ENCODE measurements around the gene PRSS33.
A peak's percentile ranks its signal among the peaks of the same experiment; 100 is the strongest.

PRSS33 gene

DNA sequence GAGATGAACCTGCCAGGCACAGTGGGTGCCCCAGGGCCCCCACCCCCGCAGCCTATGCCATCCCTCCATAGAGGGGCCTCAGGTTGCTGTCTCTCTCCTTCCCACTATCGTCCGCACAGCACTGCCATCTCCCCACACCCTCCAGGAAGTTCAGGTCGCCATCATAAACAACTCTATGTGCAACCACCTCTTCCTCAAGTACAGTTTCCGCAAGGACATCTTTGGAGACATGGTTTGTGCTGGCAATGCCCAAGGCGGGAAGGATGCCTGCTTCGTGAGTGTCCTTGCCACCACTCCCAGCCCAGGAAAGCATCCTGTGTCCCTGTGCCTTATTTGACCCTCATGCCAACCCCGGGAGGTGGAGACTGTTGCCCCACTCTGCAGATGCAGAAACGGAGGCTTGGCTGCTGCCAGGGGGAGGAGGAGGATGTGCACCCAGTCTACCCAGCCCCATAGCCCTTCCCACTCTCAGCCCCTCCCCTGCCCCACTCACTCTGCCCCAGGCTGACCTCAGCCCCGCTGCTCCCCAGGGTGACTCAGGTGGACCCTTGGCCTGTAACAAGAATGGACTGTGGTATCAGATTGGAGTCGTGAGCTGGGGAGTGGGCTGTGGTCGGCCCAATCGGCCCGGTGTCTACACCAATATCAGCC is 33.6 kb upstream of the PRSS33 start:
- no peak for DNase-seq

DNA sequence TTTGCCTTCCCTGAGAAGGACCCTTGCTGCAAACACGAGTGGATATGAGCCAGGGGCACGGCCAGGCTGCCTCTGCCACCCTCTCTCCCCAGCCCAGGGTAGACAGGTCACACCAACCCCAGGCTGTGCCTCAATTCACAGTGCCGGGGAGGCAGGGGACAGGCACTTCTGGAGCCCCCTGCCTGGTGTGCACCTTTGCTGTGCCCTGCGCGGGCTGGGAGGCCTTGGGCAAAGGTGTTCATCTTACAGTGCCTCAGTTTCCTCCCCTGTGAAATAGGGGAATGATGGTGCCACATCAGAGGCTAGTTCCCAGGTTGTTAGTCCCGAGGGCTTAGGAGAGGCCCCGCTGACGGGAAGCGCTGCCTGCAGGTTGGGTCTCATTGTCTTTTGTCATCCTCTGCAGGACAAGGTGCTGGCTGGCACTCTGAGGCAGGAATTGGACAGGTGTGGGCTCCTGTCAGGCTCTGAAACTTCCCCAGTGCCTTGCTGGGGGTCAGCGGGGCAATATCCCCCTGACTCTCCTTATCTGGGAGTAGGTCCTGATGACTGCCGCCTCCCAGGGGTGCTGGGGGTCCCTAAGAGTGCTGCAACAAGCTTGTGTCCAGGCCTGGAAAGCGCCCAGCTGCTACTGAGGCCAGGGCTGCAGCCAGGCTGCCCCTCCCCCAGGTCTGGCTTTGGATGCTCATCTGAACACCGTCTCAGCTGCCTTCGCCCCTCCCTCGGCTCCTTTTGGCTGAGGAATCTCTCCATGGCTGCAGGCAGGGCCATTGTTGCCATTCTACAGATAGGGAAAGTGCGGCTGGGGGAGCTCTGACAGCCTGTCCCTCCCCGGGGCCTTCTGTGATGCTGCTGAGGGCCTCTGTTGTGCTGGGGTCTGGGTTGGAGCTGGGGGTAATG is 32.8 kb upstream of the PRSS33 start:
- no peak for DNase-seq

DNA sequence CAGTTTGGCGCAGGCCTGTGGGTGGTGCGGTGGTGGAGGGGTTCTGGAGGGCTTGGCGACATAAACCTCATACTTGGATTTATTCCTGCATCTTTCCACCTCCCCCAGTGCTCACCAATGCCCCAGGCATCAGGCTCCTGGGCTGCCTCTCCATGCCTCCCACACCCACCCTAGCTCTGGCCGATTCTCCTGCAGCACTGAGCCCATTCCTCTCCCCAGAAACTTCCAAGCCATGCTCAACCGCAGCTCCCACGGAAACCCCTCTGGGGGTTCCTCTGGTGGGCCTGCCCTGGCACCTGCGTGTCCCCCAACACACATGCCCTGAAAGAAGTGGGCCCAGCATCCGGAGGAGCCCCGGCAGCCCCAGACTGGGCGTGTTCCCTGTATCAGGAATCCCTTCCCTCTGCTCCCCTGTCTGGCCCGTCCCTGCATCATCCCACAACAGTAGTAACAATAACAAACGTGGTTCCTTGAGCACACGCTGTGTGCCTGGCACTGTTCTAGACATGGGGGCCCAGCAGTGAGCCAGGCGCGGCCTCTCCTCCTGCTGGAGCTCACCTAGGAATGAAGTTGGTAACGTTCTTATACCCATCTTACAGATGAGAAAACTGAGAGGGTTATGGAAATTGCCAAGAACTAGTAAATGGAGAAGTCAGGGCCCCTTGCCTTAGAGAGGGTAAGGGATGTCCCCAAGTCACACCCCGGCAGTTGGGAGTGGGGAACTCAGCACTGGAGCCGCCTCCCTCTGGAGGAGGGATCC is 32.0 kb upstream of the PRSS33 start:
- DNase-seq = no peak

DNA sequence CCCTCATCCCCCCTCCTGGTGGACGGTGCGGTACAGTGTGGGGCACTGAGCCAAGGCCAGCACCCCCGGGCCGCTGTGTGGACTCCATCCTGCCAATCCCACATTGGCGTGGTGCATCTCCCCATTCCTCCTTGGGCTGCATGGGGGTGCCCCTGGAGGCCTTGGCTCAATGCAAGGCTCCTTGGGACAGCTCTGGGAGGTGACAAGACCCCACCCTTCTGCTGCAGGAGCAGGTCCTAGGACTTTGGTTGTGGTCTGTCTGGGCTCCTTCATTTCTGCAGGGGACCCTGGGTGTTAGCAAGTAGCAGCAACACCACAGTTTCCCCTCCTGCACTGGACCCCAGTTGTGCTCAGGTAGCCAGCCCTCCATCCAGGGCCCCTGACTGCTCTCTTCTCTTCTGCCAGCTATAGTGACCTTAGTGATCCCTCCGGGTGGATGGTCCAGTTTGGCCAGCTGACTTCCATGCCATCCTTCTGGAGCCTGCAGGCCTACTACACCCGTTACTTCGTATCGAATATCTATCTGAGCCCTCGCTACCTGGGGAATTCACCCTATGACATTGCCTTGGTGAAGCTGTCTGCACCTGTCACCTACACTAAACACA is 31.0 kb upstream of the PRSS33 start:
- DNase-seq = no peak

DNA sequence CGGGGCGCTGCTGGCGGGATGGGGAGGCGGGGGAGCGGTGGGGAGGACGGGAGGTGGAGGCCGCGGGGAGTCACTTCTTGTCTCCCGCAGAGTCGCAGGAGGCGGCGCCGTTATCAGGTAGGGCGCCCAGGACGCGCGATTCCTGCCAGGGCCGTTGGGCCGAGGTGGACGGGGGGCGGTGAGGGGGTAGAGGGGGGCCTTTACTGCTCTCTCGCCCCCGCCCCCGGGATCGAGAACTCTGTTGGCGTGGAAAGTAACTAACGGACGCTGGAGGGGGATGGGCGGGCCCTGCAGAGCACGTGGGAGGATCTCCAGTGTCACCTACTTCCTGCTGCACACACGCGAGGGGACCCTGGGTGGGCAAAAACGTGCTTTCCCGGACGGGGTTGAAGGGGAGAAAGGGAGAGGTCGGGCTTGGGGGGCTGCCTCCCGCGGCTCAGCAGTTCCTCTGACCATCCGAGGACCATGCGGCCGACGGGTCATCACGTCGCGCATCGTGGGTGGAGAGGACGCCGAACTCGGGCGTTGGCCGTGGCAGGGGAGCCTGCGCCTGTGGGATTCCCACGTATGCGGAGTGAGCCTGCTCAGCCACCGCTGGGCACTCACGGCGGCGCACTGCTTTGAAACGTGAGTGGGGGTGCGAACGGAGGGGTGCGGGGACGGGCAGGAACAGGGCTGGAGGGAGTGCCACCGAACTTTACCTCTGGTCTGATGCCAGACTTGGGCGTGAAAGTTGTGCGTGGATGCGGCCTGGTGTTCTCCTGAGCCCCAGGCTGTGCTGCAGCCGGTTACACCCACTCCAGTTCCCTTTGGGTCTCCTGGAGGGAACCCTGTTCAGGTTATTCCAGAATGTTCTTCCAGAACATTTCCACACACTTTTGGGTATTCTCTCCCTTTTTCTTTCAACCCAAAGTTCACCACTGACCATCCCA is 30.2 kb upstream of the PRSS33 start:
- no peak for DNase-seq

DNA sequence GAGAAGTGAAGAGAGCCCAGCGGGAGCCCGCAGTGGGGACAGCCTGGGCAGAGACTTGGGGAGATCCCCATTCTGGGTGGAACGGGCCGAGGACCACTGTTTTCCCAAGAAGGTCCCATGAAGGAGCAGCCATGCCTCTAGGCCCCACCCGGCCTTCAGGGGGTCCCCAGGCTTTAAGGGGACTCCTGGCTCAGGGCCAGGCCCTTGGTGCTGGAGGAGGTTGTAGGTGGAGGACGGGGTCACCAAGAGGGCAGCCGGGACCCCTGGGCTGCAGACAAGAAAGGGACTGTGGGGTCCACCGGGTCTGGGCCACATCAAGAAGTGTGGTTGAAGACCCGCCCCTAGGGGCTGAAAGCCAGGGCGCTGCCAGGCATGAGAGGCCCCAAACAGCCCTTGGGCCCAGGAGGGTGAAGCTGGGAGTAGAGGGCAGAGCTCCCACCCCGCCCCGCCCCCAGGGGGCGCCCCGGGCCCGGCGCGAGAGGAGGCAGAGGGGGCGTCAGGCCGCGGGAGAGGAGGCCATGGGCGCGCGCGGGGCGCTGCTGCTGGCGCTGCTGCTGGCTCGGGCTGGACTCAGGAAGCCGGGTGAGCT is 29.5 kb upstream of the PRSS33 start, which contains the start of gene PRSS21:
Gene PRSS21 (plus strand): TSS at position 487 of the 589 bp plus-strand sequence. CDS start 32 bp downstream, at position 519.
- DNase-seq = peak; percentile 51

DNA sequence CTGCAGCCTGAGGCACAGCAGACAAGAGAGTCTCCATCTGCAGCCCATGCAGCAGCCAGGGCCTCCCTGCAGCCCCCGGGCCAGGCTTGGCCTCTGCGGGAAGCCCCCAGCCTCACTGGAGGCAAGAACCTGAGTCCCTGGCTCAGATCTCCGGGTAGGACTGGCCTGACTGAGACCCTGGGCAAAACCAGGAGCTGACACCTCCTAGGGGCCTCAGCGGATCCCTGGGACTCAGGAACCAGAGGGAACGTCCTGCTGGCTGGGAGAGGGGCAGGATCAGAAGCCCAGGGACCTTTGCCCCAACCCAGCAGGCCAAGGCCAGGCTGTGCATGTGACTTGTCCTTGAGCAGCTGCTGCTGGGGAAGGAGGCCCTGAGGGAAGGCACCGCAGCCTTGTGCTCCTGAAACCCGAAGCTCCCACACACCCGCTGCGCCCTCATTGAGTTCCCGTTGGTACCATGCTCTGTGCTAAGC is 28.0 kb upstream of the PRSS33 start:
- no peak for DNase-seq

DNA sequence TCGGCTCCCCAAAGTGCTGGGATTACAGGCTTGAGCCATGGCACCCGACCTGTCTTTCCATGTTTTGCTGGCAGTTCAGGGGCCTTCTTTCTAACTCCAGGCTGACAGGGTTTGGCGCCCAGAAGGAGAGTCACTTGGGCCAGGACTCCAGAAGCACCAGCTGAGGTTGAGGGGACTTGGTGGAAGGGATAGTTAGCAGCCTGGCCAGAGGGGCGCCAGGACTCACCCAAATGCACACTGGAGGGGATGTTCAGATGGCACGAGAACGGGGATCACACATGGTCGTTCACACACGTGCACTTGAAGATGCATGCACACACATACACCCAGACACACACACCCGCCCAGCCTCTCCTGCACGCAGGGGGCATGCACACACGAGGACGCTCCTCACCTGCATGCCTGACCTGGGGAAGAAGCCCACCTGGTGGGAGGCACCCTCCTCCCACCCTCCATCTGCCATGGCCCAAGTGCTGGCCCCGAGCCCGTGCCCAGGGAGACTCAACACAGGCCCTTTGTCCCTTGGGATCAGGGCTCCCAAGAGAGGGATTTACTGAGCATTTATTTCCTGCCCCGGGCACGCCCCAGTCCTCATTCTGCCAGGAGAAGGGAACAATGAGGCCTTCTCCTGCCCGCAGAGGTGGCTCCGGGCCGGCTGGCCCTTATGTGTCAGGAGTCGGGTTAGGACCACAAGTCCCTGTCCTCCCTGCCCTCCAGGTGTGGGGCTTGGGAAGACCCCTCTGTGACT is 27.4 kb upstream of the PRSS33 start:
- no peak for DNase-seq

DNA sequence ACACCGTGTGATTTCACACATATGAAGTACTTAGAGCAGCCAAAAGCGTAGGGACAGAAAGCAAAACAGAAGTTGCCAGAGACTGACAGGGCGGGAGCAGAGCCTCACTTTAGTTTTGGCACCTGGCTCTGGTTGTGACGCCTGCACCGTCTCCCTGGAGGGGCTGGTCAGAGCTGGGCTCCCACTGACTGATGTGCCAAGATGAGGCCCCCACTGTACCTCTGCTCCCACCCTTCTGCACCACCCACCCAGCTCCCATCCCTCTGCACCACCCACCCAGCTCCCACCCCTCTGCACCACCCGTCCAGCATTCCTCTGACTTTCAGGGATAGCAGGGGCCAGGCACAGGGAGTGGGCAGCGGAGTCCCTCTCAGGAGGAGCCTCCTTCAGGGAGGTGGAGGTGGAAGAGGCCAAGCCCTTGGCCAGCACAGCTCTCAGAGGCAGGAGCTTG is 26.4 kb upstream of the PRSS33 start:
- DNase-seq = no peak

DNA sequence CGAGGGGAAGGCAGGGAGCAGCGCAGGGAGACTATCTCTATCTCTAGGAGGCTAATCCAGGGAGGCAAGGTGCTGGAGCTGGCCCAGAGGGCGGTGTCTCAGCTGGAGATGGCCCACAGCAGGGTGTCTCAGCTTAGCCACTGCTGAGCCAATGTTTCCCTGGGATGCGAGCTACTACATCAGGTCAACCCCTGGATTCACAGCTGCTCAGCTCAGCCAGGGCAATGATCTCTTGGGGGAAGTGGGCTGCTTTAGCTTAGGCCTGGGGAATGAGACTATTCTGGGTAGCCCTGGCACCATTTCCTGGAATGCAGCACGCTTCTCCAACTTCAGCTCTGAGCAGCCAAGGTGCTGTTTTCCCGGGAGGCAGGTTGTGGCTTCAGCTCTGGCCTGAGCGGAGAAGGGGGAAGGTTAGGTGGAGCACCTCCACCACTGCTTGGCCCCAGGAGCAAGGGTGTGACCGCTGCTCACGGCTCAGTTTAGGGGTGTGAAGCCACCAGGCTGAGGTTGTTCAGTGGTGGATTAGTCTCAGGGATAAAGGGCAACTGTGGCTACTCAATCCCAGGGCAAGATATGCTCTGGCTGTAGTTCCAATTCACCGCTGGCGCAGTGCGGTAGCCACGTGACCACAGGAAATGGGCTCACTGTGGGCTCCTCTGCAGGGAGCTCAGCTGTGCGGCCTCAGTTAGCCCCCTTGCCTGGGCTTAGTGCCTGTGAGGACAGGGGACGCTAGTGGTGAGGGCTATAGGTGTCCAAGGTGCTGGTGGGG is 24.5 kb upstream of the PRSS33 start:
- no peak for DNase-seq

DNA sequence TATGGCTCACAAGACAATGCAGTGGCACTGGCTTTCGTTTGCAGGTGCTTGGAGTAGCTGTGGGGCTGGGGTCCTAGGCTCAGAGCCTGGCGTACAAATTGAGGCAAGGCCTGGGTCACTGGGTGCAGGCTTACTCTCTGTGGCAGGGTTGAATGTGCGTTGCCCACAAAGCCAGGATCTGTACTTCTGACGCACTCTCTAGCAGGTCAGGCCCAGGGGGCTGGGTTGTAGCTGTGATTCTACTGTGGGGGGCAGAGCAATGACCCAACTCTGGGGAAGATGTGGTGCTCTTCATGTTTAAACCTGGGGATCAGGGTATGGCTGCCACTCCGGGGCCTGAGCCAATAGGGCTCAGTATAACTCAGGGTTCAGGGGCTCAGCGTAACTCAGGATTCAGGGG is 23.3 kb upstream of the PRSS33 start:
- DNase-seq = no peak

DNA sequence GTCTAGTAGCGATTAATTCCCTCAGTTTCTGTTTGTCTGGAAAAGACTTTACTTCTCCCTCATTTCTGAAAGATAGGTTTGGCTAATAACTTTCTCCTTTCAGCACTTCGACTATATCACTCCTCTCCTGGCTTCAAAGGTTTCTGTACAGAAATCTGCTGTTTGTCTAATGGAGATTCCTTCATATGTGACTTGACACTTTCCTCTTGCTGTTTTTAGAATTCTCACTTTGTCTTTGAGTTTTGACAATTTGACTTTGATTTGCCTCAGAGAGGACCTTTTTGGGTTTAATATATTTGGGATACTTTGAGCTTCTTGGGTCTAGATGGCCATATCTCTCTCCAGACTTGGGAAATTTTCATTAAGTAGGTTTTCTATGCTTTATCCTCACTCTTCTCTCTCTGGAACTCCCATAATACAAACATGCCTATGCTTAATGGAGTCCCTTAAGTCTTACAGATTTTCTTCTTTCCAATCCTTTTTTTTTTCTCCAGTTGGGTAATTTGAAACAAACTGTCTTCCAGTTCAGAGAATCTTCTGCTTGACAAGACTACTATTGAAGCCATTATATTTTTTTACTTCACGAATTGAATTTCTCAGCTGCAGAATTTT is 21.9 kb upstream of the PRSS33 start:
- DNase-seq = no peak

DNA sequence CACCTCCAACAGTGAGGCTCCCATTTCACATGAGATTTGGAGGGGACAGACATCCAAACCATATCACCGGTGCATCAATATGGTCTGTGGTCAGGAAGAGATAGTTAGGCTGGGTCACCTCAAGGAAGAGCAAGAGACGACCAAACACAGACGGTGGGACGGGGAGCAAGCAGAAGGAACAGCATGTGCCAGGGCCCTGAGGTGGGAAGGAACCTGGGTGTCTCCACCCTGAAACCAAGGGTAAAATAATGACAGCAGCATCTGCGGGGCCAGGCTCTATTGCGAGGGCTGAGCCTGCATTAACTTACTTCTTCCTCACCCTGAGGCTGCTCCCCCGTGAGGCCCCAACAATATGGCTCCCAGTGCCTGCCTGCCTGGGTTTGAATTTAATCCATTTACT is 20.8 kb upstream of the PRSS33 start:
- no peak for DNase-seq

DNA sequence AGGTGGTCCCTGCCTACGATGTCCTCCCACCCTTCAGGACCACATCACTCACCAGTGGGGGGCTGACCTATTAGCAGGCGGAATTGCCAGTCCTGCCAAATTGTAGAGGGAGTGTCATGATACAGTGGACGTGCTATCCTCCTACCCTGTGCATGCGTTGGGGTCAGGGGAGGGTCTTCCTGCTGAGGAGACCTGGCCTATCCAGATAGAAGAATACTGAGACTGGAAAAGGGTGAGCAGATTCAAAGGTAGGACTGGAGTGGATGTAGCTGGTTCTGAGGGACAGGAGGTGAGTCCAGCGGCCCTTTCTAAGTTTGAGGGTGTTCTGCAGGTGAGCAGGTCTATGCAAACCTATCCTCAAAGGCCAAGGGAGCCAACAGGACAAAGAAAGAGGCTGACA is 18.9 kb upstream of the PRSS33 start:
- no peak for DNase-seq

DNA sequence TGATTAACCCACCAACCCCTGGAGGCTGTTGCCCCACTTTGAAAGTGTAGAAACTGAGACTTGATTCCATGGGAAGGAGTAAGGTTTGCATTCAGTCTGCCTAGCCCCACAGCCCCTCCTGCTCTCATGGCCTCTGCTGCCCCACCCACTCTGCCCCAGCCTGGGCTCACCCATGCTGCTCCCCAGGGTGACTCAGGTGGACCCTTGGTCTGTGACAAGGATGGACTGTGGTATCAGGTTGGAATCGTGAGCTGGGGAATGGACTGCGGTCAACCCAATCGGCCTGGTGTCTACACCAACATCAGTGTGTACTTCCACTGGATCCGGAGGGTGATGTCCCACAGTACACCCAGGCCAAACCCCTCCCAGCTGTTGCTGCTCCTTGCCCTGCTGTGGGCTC is 17.4 kb upstream of the PRSS33 start:
- DNase-seq = no peak

DNA sequence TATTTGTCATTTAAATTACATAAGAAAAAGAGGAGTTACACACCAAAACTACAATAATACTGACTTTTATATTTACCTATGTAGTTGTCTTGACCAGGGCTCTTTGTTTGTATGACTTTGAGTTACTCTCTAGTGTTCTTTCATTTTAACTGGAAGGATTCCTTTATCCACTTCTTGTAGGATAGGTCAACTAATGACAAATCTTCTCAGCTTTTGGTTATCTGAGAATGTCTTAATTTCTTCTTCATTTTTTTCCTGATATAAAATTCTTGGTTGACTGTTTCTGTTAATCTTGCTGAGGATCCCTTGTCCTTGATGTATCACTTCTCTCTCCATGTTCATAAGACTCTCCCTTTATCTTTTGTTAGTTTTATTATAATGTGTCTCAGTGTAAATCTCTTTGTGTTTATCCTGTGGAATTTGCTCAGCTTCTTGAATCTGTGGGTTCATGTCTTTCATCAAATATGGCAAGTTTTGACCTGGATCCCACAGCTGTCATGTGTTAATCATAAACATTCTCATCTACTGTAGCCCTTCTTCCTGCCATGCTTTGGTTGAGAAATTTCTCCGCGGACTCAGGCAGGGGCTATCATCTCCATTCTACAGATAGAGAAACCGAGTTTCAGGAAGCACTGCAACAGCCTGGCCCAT is 16.3 kb upstream of the PRSS33 start:
- DNase-seq = no peak

DNA sequence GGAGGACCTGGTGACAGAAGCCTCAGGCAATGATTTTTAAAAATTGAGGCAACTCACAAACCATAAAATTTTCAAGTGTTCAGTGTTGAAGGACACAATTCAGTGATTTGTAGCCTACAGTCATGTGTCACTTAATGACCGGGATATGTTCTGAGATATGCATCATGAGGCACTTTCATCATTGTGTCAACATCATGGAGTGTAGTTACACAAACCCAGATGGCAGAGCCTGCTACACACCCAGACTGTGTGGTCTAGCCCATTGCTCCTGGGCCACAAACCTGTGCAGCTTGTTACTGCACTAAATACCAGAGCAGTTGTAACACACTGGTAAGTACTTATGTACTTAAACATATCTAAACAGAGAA is 12.5 kb upstream of the PRSS33 start:
- DNase-seq = no peak

DNA sequence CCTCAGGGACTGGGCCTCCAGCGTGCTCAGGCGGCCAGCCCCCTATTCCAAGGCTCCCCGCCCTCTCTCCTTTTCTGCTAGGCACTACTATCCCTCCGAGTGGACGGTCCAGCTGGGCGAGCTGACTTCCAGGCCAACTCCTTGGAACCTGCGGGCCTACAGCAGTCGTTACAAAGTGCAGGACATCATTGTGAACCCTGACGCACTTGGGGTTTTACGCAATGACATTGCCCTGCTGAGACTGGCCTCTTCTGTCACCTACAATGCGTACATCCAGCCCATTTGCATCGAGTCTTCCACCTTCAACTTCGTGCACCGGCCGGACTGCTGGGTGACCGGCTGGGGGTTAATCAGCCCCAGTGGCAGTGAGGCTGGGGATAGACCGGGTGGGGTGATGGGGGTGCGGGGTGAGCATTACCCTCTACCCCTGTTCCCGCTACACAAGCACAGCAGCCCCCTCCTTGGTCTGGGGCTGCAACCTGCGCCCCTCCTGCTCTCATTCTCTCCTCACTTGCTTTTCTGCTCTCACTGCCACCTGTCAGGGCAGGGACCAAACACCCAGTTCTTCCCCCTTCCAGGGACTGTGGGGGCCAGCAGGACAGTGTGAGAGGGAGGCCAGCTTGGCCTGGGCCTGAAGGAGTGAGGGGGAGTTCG is 12.0 kb upstream of the PRSS33 start:
- no peak for DNase-seq

All from activated CD4-positive, alpha-beta T cell treated with anti-CD3 and anti-CD28 coated beads, Interleukin-2, amount 50 U/mL, for 16 hours (primary cell).